Measurements from ENCODE around the gene RTKN. TPM values are rescaled to one million over a fixed set of nuclear protein-coding genes. Genes with fewer than 3 reads are reported as not detected.

RTKN gene
- total and polyA plus RNA-seq, 11 donors, result 10.9 to 27.6 (median 16.6) TPM

GRCh38 chr2:74378007-74378406 is 63.7 kb downstream of the RTKN start:
- WGBS, 4 donors, result 91 to 94% (median 94%) methylated on average over 10 of the region's 10 CpGs
- DNase-seq (no peak), ATAC-seq (no peak)
- Histone ChIP-seq H3K4me1 (peaks cover 0 to 75% (median 56%) of the 10 kb centered on the region in 12 donors), H3K27ac (no peak overlapping the region), H3K9me3 (no peaks in the 10 kb centered on the region), H3K4me3 (no peak overlapping the region), H3K27me3 (no peaks in the 10 kb centered on the region), H3K36me3 (peaks cover 0 to 31% (median 22%) of the 10 kb centered on the region in 9 donors)
- intact Hi-C loops (cut with DNase I), result no loop called here
- no peak for TF ChIP-seq POLR2A (IDR thresholded peaks at IDR 0.05)

- no peak for DNase-seq
- ATAC-seq, result no peak
- no peaks in the 10 kb centered on the region for H3K27me3 ChIP-seq
- TF ChIP-seq, protein P1, sequence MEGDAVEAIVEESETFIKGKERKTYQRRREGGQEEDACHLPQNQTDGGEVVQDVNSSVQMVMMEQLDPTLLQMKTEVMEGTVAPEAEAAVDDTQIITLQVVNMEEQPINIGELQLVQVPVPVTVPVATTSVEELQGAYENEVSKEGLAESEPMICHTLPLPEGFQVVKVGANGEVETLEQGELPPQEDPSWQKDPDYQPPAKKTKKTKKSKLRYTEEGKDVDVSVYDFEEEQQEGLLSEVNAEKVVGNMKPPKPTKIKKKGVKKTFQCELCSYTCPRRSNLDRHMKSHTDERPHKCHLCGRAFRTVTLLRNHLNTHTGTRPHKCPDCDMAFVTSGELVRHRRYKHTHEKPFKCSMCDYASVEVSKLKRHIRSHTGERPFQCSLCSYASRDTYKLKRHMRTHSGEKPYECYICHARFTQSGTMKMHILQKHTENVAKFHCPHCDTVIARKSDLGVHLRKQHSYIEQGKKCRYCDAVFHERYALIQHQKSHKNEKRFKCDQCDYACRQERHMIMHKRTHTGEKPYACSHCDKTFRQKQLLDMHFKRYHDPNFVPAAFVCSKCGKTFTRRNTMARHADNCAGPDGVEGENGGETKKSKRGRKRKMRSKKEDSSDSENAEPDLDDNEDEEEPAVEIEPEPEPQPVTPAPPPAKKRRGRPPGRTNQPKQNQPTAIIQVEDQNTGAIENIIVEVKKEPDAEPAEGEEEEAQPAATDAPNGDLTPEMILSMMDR (IDR thresholded peaks at IDR 0.05), result no peak
- no peak for TF ChIP-seq POLR2A (IDR thresholded peaks at IDR 0.05)
- no peak overlapping the region for H3K4me3 ChIP-seq
- intact Hi-C loops (cut with DNase I), result no loop called here
- H3K4me1 ChIP-seq, result peaks cover 4 to 69% (median 52%) of the 10 kb centered on the region in 12 donors
- H3K9me3 ChIP-seq, result no peaks in the 10 kb centered on the region
- no peak overlapping the region for H3K27ac ChIP-seq
- WGBS, 4 donors, result 86 to 93% (median 89%) methylated on average over 2 of the region's 2 CpGs
- peaks cover 2 to 52% (median 30%) of the 10 kb centered on the region in 9 donors for H3K36me3 ChIP-seq
Observed at GRCh38 chr2:74375838-74376237, 65.9 kb downstream of the RTKN start.

Other genes starting within 250 kb of the RTKN start
- gene MTHFD2, start 243.3 kb downstream of the RTKN start, total RNA-seq, result 10 to 100 TPM; 13.0 to 40.5 (median 17.5) TPM
- gene MTHFD2, start 243.3 kb downstream of the RTKN start, polyA plus RNA-seq, result 10 to 100 TPM; 12.9 to 27.6 TPM
- gene SLC4A5, start 98.5 kb downstream of the RTKN start, total RNA-seq, result 1 to 10 TPM in 7 of 9 donors, under 1 TPM in 2; 0.36 to 4.1 (median 1.6) TPM
- 1 to 10 TPM in 1 of 2 donors, under 1 TPM in 1; 0.72 to 1.2 TPM for gene SLC4A5, start 98.5 kb downstream of the RTKN start, polyA plus RNA-seq
- gene DCTN1, start 61.6 kb downstream of the RTKN start, total RNA-seq, result 100 to 1,000 TPM; 129 to 376 (median 211) TPM
- gene DCTN1, start 61.6 kb downstream of the RTKN start, polyA plus RNA-seq, result 100 to 1,000 TPM; 149 to 171 TPM
- 1 to 10 TPM in 3 of 9 donors, under 1 TPM in 6; 0.48 to 2.3 (median 0.85) TPM for gene C2orf81, start 20.3 kb downstream of the RTKN start, total RNA-seq
- 1 to 10 TPM in 1 of 2 donors, under 1 TPM in 1; 0.91 to 1.1 TPM for gene C2orf81, start 20.3 kb downstream of the RTKN start, polyA plus RNA-seq
- 1 to 10 TPM; 1.5 to 5.1 (median 3.0) TPM for gene WDR54, start 20.2 kb downstream of the RTKN start, total RNA-seq
- 1 to 10 TPM; 1.4 to 6.5 TPM for gene WDR54, start 20.2 kb downstream of the RTKN start, polyA plus RNA-seq
- 10 to 100 TPM; 11.7 to 29.2 (median 21.3) TPM for gene INO80B, start 13.2 kb upstream of the RTKN start, total RNA-seq
- 10 to 100 TPM; 26.1 to 28.5 TPM for gene INO80B, start 13.2 kb upstream of the RTKN start, polyA plus RNA-seq
- gene WBP1, start 16.5 kb upstream of the RTKN start, total RNA-seq, result 10 to 100 TPM; 32.7 to 58.4 (median 42.4) TPM
- gene WBP1, start 16.5 kb upstream of the RTKN start, polyA plus RNA-seq, result 10 to 100 TPM; 29.0 to 44.2 TPM
- 10 to 100 TPM; 17.3 to 31.9 (median 22.8) TPM for gene MOGS, start 23.4 kb upstream of the RTKN start, total RNA-seq
- 10 to 100 TPM; 15.8 to 34.4 TPM for gene MOGS, start 23.4 kb upstream of the RTKN start, polyA plus RNA-seq
- 100 to 1,000 TPM in 7 of 9 donors, 10 to 100 TPM in 2; 64.9 to 180 (median 140) TPM for gene MRPL53, start 30.7 kb upstream of the RTKN start, total RNA-seq
- gene MRPL53, start 30.7 kb upstream of the RTKN start, polyA plus RNA-seq, result 100 to 1,000 TPM in 1 of 2 donors, 10 to 100 TPM in 1; 77.6 to 128 TPM
- 10 to 100 TPM in 1 of 9 donors, 1 to 10 TPM in 8; 4.4 to 13.4 (median 7.1) TPM for gene CCDC142, start 41.1 kb upstream of the RTKN start, total RNA-seq
- gene CCDC142, start 41.1 kb upstream of the RTKN start, polyA plus RNA-seq, result 1 to 10 TPM; 5.8 to 6.4 TPM
- 10 to 100 TPM in 4 of 9 donors, 1 to 10 TPM in 5; 7.1 to 14.2 (median 10.0) TPM for gene TTC31, start 41.1 kb upstream of the RTKN start, total RNA-seq
- 10 to 100 TPM in 1 of 2 donors, 1 to 10 TPM in 1; 8.8 to 13.2 TPM for gene TTC31, start 41.1 kb upstream of the RTKN start, polyA plus RNA-seq
- 1 to 10 TPM in 2 of 9 donors, under 1 TPM in 5, not detected in 2; 0.14 to 1.7 (median 0.72) TPM for gene LBX2, start 57.7 kb upstream of the RTKN start, total RNA-seq
- under 1 TPM; 0.27 to 0.67 TPM for gene LBX2, start 57.7 kb upstream of the RTKN start, polyA plus RNA-seq
- 10 to 100 TPM; 10.6 to 22.3 (median 16.5) TPM for gene PCGF1, start 65.8 kb upstream of the RTKN start, total RNA-seq
- gene PCGF1, start 65.8 kb upstream of the RTKN start, polyA plus RNA-seq, result 10 to 100 TPM; 22.5 to 24.9 TPM
- gene TLX2, start 72.5 kb upstream of the RTKN start, total RNA-seq, result not detected
- gene TLX2, start 72.5 kb upstream of the RTKN start, polyA plus RNA-seq, result not detected
- gene DQX1, start 84.3 kb upstream of the RTKN start, total RNA-seq, result not detected
- not detected for gene DQX1, start 84.3 kb upstream of the RTKN start, polyA plus RNA-seq
- 10 to 100 TPM; 33.6 to 74.5 (median 49.8) TPM for gene AUP1, start 87.8 kb upstream of the RTKN start, total RNA-seq
- 100 to 1,000 TPM in 1 of 2 donors, 10 to 100 TPM in 1; 77.9 to 168 TPM for gene AUP1, start 87.8 kb upstream of the RTKN start, polyA plus RNA-seq
- gene HTRA2, start 88.0 kb upstream of the RTKN start, total RNA-seq, result 10 to 100 TPM; 23.6 to 32.0 (median 24.8) TPM
- gene HTRA2, start 88.0 kb upstream of the RTKN start, polyA plus RNA-seq, result 10 to 100 TPM; 24.5 to 45.4 TPM
- gene LOXL3, start 112.0 kb upstream of the RTKN start, total RNA-seq, result 1 to 10 TPM; 1.6 to 8.7 (median 3.0) TPM
- gene LOXL3, start 112.0 kb upstream of the RTKN start, polyA plus RNA-seq, result 1 to 10 TPM; 1.5 to 3.5 TPM
- gene DOK1, start 112.8 kb upstream of the RTKN start, total RNA-seq, result 10 to 100 TPM in 1 of 9 donors, 1 to 10 TPM in 8; 2.6 to 11.6 (median 4.8) TPM
- 1 to 10 TPM; 2.4 to 6.0 TPM for gene DOK1, start 112.8 kb upstream of the RTKN start, polyA plus RNA-seq
- under 1 TPM in 3 of 9 donors, not detected in 6; 0.21 to 0.88 (median 0.79) TPM for gene M1AP, start 206.4 kb upstream of the RTKN start, total RNA-seq
- gene M1AP, start 206.4 kb upstream of the RTKN start, polyA plus RNA-seq, result under 1 TPM; 0.07 to 0.08 TPM
- 1 to 10 TPM; 2.2 to 4.9 (median 3.5) TPM for gene SEMA4F, start 212.3 kb upstream of the RTKN start, total RNA-seq
- 1 to 10 TPM in 1 of 2 donors, under 1 TPM in 1; 0.95 to 2.8 TPM for gene SEMA4F, start 212.3 kb upstream of the RTKN start, polyA plus RNA-seq

All from heart left ventricle (tissue), 16 donors.